K562 (cell line): ENCODE data around the gene DVL3. TPM values are rescaled to one million over a fixed set of nuclear protein-coding genes. Genes with fewer than 3 reads are reported as not detected.
A peak's percentile ranks its signal among the peaks of the same experiment; 100 is the strongest.

ENCODE experiments used
- ATAC-seq: fragments of 200-7000 bp; cut with Tn5 transposase; 3 replicates; pipeline ENCODE4 v1.9.1; 2020; ENCODE audit warnings: moderate library complexity
- BruUV-seq: library from RNA; stranded (reverse); fragments of 400-500 nt; replicated peaks from 2 replicates; lab custom pipeline; 2021; lab: Mats Ljungman, UMichigan
- CTCF ChIA-PET: fragments of 300-600 bp; formaldehyde crosslinking; extraction: SDS; loops from one replicate; lab custom pipeline; 2021; ENCODE audit warnings: low intra/inter-chr PET ratio; lab: Yijun Ruan, JAX
- POLR2A ChIA-PET: fragments of 300-600, 350-650 bp; sonication (Branson Sonifier 250); formaldehyde crosslinking; extraction: SDS; loops from one replicate; lab custom pipeline; 2021; ENCODE audit warnings: antibody characterized with exemption, inconsistent platforms; lab: Yijun Ruan, JAX
- DNase-seq, 4 experiments: peaks; one replicate each; pipeline versions ENCODE4 v3.0.0 to v3.0.0-alpha.2; 2011 to 2018; ENCODE audit warnings: low spot score in 3 of 4, mixed read lengths in 3 of 4; ENCODE audit errors: extremely low read depth in 1 of 4
- FAIRE-seq: peaks from 2 replicates; lab custom pipeline; 2011; peaks lifted over from hg19 to GRCh38; lab: Jason Lieb, UNC
- H2AFZ ChIP-seq: 2 replicates; pipeline ENCODE4 v1.6.0; 2011; ENCODE audit warnings: low read depth, low read length, control low read depth, inconsistent platforms
- H3K27ac ChIP-seq: fragments of 200-600 bp; 3 replicates; pipeline ENCODE4 v1.8.0; 2011; ENCODE audit warnings: low read depth, mild to moderate bottlenecking, control low read depth, inconsistent platforms, low read length, moderate library complexity, mixed read lengths; ENCODE audit errors: extremely low read depth
- H3K27me3 ChIP-seq, 2 experiments: fragments of 300-600 bp in 1 of 2; 2 replicates in 1 of 2; 3 replicates in 1 of 2; pipeline versions ENCODE4 v1.6.0 to v1.8.0; 2011; ENCODE audit warnings: inconsistent platforms in 2 of 2, low read length in 2 of 2, mild to moderate bottlenecking in 1 of 2, mixed read lengths in 1 of 2, moderate library complexity in 1 of 2; ENCODE audit not compliant: control insufficient read depth in 2 of 2, insufficient read depth in 2 of 2
- H3K36me3 ChIP-seq: fragments of 300-600 bp; 3 replicates; pipeline ENCODE4 v1.8.0; 2011; ENCODE audit warnings: mild to moderate bottlenecking, low read length, inconsistent platforms; ENCODE audit not compliant: control insufficient read depth, insufficient read depth
- H3K4me1 ChIP-seq, 2 experiments: fragments of 200-600 bp in 1 of 2; replicated peaks in 1 of 2; 2 replicates in 1 of 2; 3 replicates in 1 of 2; pipeline versions ENCODE4 v1.5.1 to v1.8.0; 2011; ENCODE audit warnings: inconsistent platforms in 2 of 2, low read length in 2 of 2, mild to moderate bottlenecking in 1 of 2, mixed read lengths in 1 of 2, moderate library complexity in 1 of 2; ENCODE audit not compliant: control insufficient read depth in 2 of 2, insufficient read depth in 2 of 2
- H3K4me2 ChIP-seq: 2 replicates; pipeline ENCODE4 v1.6.1; 2011; ENCODE audit warnings: low read length, control low read depth, inconsistent platforms, mixed read lengths; ENCODE audit not compliant: insufficient read depth
- H3K4me3 ChIP-seq: fragments of 200-600 bp; sonication (generic), shearing (Covaris generic); 2 replicates; pipeline ENCODE4 v1.5.1; 2016; ENCODE audit warnings: control low read depth, inconsistent platforms
- H3K79me2 ChIP-seq: fragments of 200-600 bp; 3 replicates; pipeline ENCODE4 v1.8.0; 2011; ENCODE audit warnings: low read length, inconsistent platforms; ENCODE audit not compliant: control insufficient read depth, insufficient read depth
- H3K9ac ChIP-seq, 2 experiments: 2 replicates each; pipeline versions ENCODE4 v1.6.0 to v1.6.1; 2011; ENCODE audit warnings: low read depth in 2 of 2, low read length in 2 of 2, control low read depth in 1 of 2, inconsistent platforms in 1 of 2, mild to moderate bottlenecking in 1 of 2, mixed read lengths in 1 of 2; ENCODE audit not compliant: insufficient read depth in 1 of 2
- H3K9me1 ChIP-seq: one replicate; pipeline ENCODE4 v1.6.0; 2011; ENCODE audit warnings: inconsistent platforms, mild to moderate bottlenecking, low read length, moderate library complexity; ENCODE audit not compliant: control insufficient read depth, insufficient read depth
- H3K9me3 ChIP-seq: replicated peaks from 2 replicates; pipeline ENCODE4 v1.5.1; 2011; ENCODE audit warnings: low read depth, low read length, inconsistent platforms; ENCODE audit not compliant: control insufficient read depth, insufficient read depth
- H4K20me1 ChIP-seq: replicated peaks from 2 replicates; pipeline ENCODE4 v1.6.1; 2011; ENCODE audit warnings: low read length, inconsistent platforms, mixed read lengths; ENCODE audit not compliant: control insufficient read depth, insufficient read depth
- BCLAF1 ChIP-seq, 2 experiments: fragments of 450-650 bp in 1 of 2; IDR thresholded peaks; 2 replicates each; pipeline ENCODE4 v1.6.1; 2011 to 2017; ENCODE audit warnings: low read depth in 2 of 2, antibody characterized with exemption in 1 of 2, borderline replicate concordance in 1 of 2, low read length in 1 of 2, mild to moderate bottlenecking in 1 of 2, mixed read lengths in 1 of 2; ENCODE audit not compliant: control insufficient read depth in 1 of 2
- CTCF ChIP-seq, 3 experiments: IDR thresholded peaks in 2 of 3; conservative IDR thresholded peaks in 1 of 3; 2 replicates each; pipeline ENCODE4 v1.5.1; 2011 to 2012; ENCODE audit warnings: low read length in 3 of 3, mild to moderate bottlenecking in 3 of 3, control low read depth in 2 of 3, improper control_type of control experiment in 1 of 3, inconsistent platforms in 1 of 3, low read depth in 1 of 3, mixed read lengths in 1 of 3, moderate library complexity in 1 of 3; ENCODE audit not compliant: insufficient read depth in 2 of 3
- DACH1 ChIP-seq: fragments of 450-650 bp; IDR thresholded peaks from 2 replicates; pipeline ENCODE4 v1.6.1; 2018; ENCODE audit not compliant: partially characterized antibody
- FOXO4 ChIP-seq: fragments of 450-650 bp; formaldehyde crosslinking; IDR thresholded peaks from 2 replicates; pipeline ENCODE4 v1.4.0; 2020; ENCODE audit warnings: mild to moderate bottlenecking, moderate library complexity
- RAD21 ChIP-seq, 2 experiments: fragments of 250-450 bp in 1 of 2; fragments of 450-650 bp in 1 of 2; sonication (Bioruptor Pico) in 1 of 2; formaldehyde crosslinking in 1 of 2; IDR thresholded peaks in 1 of 2; conservative IDR thresholded peaks in 1 of 2; 2 replicates each; pipeline versions ENCODE4 v1.4.0 to v1.8.0; 2020 to 2022; ENCODE audit warnings: mild to moderate bottlenecking in 2 of 2, moderate library complexity in 1 of 2
- RBM22 ChIP-seq: fragments of 200-400 bp; formaldehyde crosslinking; IDR thresholded peaks from 2 replicates; pipeline ENCODE4 v1.6.1; 2018; ENCODE audit warnings: low read length, low read depth; ENCODE audit not compliant: poor library complexity, severe bottlenecking
- TEAD4 ChIP-seq, 2 experiments: sonication (generic) in 1 of 2; formaldehyde crosslinking in 1 of 2; IDR thresholded peaks; 2 replicates each; pipeline versions ENCODE4 v1.6.1 to v1.8.0; 2012 to 2022; ENCODE audit warnings: borderline replicate concordance in 1 of 2, inconsistent platforms in 1 of 2, low read length in 1 of 2, mild to moderate bottlenecking in 1 of 2, missing genetic modification reagents in 1 of 2
- ZFP91 ChIP-seq: sonication (generic); formaldehyde crosslinking; IDR thresholded peaks from 2 replicates; pipeline ENCODE4 v1.8.0; 2022; ENCODE audit warnings: mild to moderate bottlenecking, missing genetic modification reagents
- ZFX ChIP-seq: sonication (generic); formaldehyde crosslinking; IDR thresholded peaks from 2 replicates; pipeline ENCODE4 v1.8.0; 2022; ENCODE audit warnings: mild to moderate bottlenecking, missing genetic modification reagents, moderate library complexity
- ZNF140 ChIP-seq: fragments of 250-450 bp; sonication (Bioruptor Pico); IDR thresholded peaks from 2 replicates; pipeline ENCODE4 v1.8.0; 2021; ENCODE audit warnings: moderate library complexity, mild to moderate bottlenecking, inconsistent platforms
- ZNF507 ChIP-seq: conservative IDR thresholded peaks from 2 replicates; pipeline ENCODE4 v1.6.1; 2017; ENCODE audit warnings: missing genetic modification characterization, missing compliant biosample characterization
- in situ Hi-C: fragments of 300-500 bp; cut with MboI; formaldehyde crosslinking; loops from 4 replicates; pipeline ENCODE4 v1.15.0; 2018; ENCODE audit warnings: inconsistent platforms, mixed read lengths
- intact Hi-C: fragments of 100-400 bp; cut with micrococcal nuclease; formaldehyde crosslinking; loops from 2 replicates; pipeline ENCODE4 v1.14.2; 2022
- polyA plus RNA-seq, 8 experiments: library from polyadenylated mRNA; depleted of rRNA in 4 of 8; stranded (reverse) in 5 of 8; unstranded in 3 of 8; fragments of >200 nt; fragmentation: Nextera tagmentation in 2 of 8; fragmentation: Illumina TruSeq in 1 of 8; extraction: Ambion mirVana in 2 of 8; extraction: Trizol in 1 of 8; gene quantifications; 2 replicates each; pipeline versions ENCODE4 v1.2.1 to v1.2.3, GENCODE V29; 2011 to 2014; ENCODE audit warnings: inconsistent platforms in 1 of 8, missing spikeins in 1 of 8
- total RNA-seq, 7 experiments: library from RNA; depleted of rRNA in 6 of 7; stranded (reverse); fragments of >200 nt in 6 of 7; fragmentation: Illumina TruSeq in 2 of 7; extraction: Trizol in 2 of 7; gene quantifications; 2 replicates each; pipeline versions ENCODE4 v1.2.1 to v1.2.3, GENCODE V29; 2011 to 2021; ENCODE audit warnings: low replicate concordance in 1 of 7

The DVL3 gene
- total and polyA plus RNA-seq, 9 of the 15 experiments (the other 6 are each of a cell fraction or from before 2014, with no cell fraction given): 3.1 to 57.9 (median 20.1) TPM

GRCh38 chr3:184198509-184198908, 43.3 kb downstream of the DVL3 start (continued):
- TF ChIP-seq CTCF (IDR thresholded peaks at IDR 0.05 in 2 of 3, conservative IDR thresholded peaks at IDR 0.05 in 1 of 3; ENCODE audit: insufficient read depth in 2 of 3, low read depth in 1 of 3, low read length in 3 of 3) (peak in 2 of 3 experiments; percentile 4 to 25; a peak in 2 of 6 replicates), RAD21 (CRISPR knock-in tag; conservative IDR thresholded peaks at IDR 0.05 in 1 of 2, IDR thresholded peaks at IDR 0.05 in 1 of 2) (peak in 1 of 2 experiments; percentile 41; a peak in 2 of 4 replicates)

- H2AFZ ChIP-seq: no peak overlapping the region
- H3K4me3 ChIP-seq: no peak overlapping the region
- peaks cover 19 to 28% of the 10 kb centered on the region in 2 experiments for H3K27me3 ChIP-seq
- peaks cover 1% of the 10 kb centered on the region; the same call in 1 of the 3 replicates for H3K36me3 ChIP-seq
- no TSS peak for BruUV-seq
- peak in 1 of 4 experiments; percentile 37 for DNase-seq
- ChIA-PET POLR2A (interaction anchor here (0.7 kb wide), 1 partner anchor 64 kb away, joined by 3 read pairs; no protein-coding TSS in a partner anchor), CTCF (no interaction called here)
- FAIRE-seq: no peak
- intact Hi-C loops: no loop called here
- H3K9me1 ChIP-seq: peaks cover 2% of the 10 kb centered on the region
- no peaks in the 10 kb centered on the region for H3K79me2 ChIP-seq
- H3K9ac ChIP-seq: no peak overlapping the region
- in situ Hi-C loops: no loop called here
- no peaks in the 10 kb centered on the region for H3K9me3 ChIP-seq
- no peaks in the 10 kb centered on the region for H3K4me1 ChIP-seq
- no peak for ATAC-seq
- no peaks in the 10 kb centered on the region for H4K20me1 ChIP-seq
- no peak overlapping the region for H3K4me2 ChIP-seq
- H3K27ac ChIP-seq: no peak overlapping the region
- no peak for TF ChIP-seq ZFX (CRISPR knock-in tag)
- no peak for TF ChIP-seq ZFP91 (CRISPR knock-in tag)
- TF ChIP-seq BCLAF1 (IDR thresholded peaks at IDR 0.05; ENCODE audit: borderline replicate concordance in 1 of 2, control insufficient read depth in 1 of 2, low read depth in 2 of 2, low read length in 1 of 2): no peak
- TF ChIP-seq ZNF507 (tag): no peak
- no peak for TF ChIP-seq TEAD4 (IDR thresholded peaks at IDR 0.05; ENCODE audit: low read length)
- TF ChIP-seq TEAD4 (CRISPR knock-in tag; IDR thresholded peaks at IDR 0.05; ENCODE audit: borderline replicate concordance): no peak
- TF ChIP-seq FOXO4 (CRISPR knock-in tag): no peak
- no peak for TF ChIP-seq ZNF140
- no peak for TF ChIP-seq RBM22
- TF ChIP-seq DACH1: no peak
Observed at GRCh38 chr3:184200825-184201224, 45.6 kb downstream of the DVL3 start.
